ENCODE data around the gene MARS1.
"Not testable (repeated sequence)": the region's sequence is repeated elsewhere in the genome, so short reads cannot be mapped to it uniquely, and the experiment has no call there.

The MARS1 gene

DNA sequence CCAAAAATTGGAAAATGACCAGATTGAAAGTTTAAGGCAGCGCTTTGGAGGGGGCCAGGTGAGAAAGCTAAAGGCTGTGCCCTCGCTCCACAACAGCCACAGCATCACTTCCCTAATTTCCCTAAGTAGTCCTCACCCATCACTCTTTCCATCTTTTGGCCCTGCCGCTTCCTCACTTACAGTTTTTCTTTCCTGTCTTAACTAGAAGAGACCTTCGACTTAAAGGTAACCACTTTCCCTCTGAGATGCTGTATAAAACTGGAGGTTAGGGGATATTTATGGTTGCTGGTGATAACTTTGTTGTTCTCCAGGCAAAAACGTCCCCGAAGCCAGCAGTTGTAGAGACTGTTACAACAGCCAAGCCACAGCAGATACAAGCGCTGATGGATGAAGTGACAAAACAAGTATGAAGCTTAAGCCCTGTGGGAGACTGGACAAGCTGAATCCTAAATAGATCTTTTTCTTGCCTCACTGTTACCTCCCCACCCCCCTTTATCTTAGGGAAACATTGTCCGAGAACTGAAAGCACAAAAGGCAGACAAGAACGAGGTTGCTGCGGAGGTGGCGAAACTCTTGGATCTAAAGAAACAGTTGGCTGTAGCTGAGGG, 28.2 kb downstream of the MARS1 start:
- no peak overlapping the region for H3K4me3 ChIP-seq (ENCODE audit: low read depth, low read length)
- no peak for DNase-seq (ENCODE audit: low read depth)
- TF ChIP-seq, protein P1, sequence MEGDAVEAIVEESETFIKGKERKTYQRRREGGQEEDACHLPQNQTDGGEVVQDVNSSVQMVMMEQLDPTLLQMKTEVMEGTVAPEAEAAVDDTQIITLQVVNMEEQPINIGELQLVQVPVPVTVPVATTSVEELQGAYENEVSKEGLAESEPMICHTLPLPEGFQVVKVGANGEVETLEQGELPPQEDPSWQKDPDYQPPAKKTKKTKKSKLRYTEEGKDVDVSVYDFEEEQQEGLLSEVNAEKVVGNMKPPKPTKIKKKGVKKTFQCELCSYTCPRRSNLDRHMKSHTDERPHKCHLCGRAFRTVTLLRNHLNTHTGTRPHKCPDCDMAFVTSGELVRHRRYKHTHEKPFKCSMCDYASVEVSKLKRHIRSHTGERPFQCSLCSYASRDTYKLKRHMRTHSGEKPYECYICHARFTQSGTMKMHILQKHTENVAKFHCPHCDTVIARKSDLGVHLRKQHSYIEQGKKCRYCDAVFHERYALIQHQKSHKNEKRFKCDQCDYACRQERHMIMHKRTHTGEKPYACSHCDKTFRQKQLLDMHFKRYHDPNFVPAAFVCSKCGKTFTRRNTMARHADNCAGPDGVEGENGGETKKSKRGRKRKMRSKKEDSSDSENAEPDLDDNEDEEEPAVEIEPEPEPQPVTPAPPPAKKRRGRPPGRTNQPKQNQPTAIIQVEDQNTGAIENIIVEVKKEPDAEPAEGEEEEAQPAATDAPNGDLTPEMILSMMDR (IDR thresholded peaks at IDR 0.05; ENCODE audit: low read depth, low read length, missing control alignments) = no peak

DNA sequence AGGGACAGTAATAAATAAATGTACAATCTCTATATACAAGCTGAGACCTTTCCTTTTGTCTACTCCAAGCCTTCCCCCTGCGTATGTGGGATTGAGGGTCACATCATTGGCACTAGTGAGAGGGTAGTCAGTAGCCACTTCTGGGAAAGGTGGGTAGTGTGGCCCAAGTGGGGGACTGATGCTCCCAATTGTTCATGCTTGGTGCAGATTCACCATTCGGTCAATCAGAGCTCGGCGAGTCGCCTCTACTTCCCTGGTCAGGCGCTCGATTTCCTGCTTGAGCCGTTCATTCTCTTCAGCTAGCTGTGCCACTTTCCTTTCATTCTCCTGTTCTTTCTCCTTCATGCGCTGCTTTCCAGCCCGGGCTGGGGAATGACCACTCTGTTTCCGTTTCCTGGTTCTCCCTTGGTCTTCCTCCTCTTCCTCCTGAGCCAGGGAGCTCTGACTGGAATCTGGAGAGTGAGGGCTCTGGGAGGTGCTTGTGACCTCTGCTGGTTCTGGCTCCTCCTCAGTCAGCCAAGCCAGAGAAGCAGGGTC, 28.8 kb downstream of the MARS1 start:
- no peak overlapping the region for H3K4me3 ChIP-seq (ENCODE audit: low read depth, low read length)
- TF ChIP-seq, protein P1 (IDR thresholded peaks at IDR 0.05; ENCODE audit: low read depth, low read length, missing control alignments) = no peak
- DNase-seq (ENCODE audit: low read depth) = no peak

DNA sequence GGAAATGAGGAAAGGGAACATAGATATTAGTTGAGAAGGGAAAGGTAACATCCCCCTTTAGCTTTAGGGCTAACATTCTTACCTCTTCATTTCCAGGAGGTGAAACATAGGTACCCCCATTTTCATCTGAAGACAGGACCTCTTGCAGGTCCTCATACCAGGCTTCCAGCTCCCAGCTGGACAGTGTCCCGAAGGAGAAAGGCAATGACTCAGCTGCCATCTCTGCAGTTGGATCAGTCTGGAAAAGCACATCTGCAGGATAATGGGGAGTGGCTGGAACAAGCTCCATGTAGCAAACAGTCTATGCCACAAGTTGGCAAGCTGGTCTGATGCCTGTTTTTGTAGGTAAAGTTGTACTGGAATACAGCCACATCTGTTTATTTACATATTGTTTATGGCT, 29.3 kb downstream of the MARS1 start:
- H3K4me3 ChIP-seq (ENCODE audit: low read depth, low read length) = no peak overlapping the region
- TF ChIP-seq, protein P1 (IDR thresholded peaks at IDR 0.05; ENCODE audit: low read depth, low read length, missing control alignments) = no peak
- DNase-seq (ENCODE audit: low read depth) = no peak

DNA sequence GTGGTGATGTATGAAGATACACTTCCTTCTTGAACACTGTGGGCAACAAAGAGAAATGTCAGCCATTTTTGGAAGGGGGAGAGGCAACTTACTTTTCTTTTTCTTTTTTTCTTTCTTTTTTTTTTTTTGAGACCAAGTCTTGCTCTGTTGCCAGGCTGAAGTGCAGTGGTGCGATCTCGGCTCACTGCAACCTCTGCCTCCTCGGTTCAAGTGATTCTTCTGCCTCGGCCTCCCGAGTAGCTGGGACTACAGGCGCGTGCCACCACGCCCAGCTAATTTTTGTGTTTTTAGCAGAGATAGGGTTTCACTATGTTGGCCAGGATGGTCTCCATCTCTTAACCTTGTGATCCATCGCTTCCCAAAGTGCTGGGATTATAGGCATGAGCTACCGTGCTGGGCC, 29.9 kb downstream of the MARS1 start:
- not testable (repeated sequence) for H3K4me3 ChIP-seq (ENCODE audit: low read depth, low read length); DNase-seq (ENCODE audit: low read depth)

DNA sequence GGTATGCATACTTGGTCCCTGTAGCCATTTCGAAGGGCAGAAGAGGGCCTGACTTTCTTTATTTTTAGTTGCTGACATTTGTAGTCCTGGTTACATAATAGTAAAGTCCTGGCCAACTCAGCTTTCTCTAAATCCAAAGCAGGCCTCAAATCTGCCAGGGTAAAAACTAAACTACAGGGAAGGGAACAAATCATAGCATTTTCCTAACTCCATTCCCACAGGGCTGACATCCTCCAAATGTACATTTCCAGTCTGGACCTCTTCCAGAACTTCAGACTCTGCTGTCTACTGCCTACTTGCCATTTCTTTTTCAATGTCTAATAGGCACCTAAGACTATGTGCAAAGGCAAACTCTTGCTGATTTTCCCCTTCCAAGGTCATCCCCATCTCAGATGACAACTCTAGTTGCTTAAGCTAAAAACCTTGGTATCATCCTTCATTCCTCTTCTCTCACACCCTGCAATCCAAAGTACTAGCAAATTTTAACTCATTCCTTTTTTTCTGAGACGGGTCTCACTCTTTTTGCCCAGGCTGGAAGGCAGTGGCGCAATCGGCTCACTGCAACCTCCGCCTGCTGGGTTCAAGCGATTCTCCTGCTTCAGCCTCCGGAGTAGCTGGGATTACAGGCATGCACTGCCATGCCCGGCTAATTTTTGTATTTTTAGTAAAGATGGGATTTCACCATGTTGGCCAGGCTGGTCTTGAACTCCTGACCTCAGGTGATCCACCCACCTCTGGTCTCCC, 30.5 kb downstream of the MARS1 start:
- TF ChIP-seq, protein P1 (IDR thresholded peaks at IDR 0.05; ENCODE audit: low read depth, low read length, missing control alignments) = no peak
- no peak for DNase-seq (ENCODE audit: low read depth)
- H3K4me3 ChIP-seq (ENCODE audit: low read depth, low read length) = peak overlapping the region; percentile 92; the same call in 1 of the 2 replicates

DNA sequence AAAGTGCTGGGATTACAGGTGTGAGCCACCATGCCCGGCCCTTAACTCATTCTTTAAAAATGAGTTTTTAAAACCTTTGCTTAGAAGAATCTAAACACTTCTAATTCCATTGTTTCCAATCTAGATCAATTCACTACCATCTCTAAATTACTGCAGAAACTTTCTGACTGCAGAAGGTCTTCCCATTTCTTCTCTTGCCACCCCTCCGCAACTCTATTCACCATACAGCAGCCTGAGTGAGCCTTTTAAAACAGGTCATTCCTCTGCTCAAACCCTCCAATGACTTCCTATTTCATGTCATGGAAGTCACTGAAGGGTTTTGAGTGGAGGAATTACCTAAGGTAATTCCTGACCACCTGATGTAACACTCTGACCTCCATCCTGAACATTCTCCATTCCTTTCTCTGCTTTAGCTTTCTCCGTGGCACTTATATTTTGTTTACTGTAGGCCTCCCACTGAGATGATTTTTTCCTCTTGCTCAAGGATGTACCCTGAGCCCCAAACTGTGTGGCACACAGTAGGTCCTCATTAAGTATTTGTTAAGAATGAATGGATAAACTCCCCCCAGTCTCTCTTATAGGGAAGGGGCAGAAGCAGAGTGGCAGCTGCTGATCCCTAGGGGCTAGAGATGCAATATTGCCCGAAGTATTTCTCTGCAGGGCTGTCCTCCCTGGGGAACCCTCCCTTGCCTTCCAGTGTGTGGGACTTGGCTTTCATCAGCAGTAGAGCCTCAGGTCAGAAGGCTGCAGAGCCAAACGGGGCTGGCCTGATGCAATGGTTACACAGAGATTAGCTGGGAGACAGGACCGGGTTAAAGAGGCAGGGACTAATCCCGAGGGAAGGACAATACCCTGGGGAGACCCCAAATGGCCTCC, 31.3 kb downstream of the MARS1 start:
- H3K4me3 ChIP-seq (ENCODE audit: low read depth, low read length) = peak overlapping the region; percentile 92
- DNase-seq (ENCODE audit: low read depth) = no peak
- TF ChIP-seq, protein P1 (IDR thresholded peaks at IDR 0.05; ENCODE audit: low read depth, low read length, missing control alignments) = no peak

DNA sequence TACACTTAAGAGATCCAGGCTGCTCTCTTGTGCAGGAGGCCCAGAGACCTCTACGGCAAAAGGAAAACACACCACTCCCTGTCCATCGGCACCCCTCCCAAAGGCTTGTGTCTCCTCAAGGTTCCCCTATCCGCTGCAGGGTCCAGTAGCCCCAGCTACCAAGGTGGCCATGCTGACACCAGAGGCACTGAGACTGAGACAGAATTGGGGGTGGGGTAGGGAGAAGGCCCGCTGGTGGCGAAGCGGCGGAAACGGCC, 31.9 kb downstream of the MARS1 start:
- H3K4me3 ChIP-seq (ENCODE audit: low read depth, low read length) = peak overlapping the region; percentile 92
- no peak for DNase-seq (ENCODE audit: low read depth)
- TF ChIP-seq, protein P1 (IDR thresholded peaks at IDR 0.05; ENCODE audit: low read depth, low read length, missing control alignments) = no peak

All from GM12864 (cell line).